IMR-90 (cell line): ENCODE measurements around the gene SUN5.

Experiments used
- BHLHE40 ChIP-seq: fragments of 150-350 bp; IDR thresholded peaks from 2 replicates; pipeline ENCODE4 v1.6.1; 2016; ENCODE audit warnings: mild to moderate bottlenecking, low read depth, low read length
- CHD1 ChIP-seq: IDR thresholded peaks from 2 replicates; pipeline ENCODE4 v1.6.1; 2012; ENCODE audit warnings: low read depth, low read length, improper control_type of control experiment
- CTCF ChIP-seq: conservative IDR thresholded peaks from 2 replicates; pipeline ENCODE4 v1.5.1; 2012; ENCODE audit warnings: mild to moderate bottlenecking, low read depth, low read length, improper control_type of control experiment
- MXI1 ChIP-seq: IDR thresholded peaks from 2 replicates; pipeline ENCODE4 v1.6.1; 2012; ENCODE audit warnings: low read depth, mild to moderate bottlenecking, low read length, moderate library complexity, borderline replicate concordance
- POLR2A ChIP-seq: IDR thresholded peaks from 2 replicates; pipeline ENCODE4 v1.6.1; 2012; ENCODE audit warnings: mild to moderate bottlenecking, low read depth, low read length
- RAD21 ChIP-seq: IDR thresholded peaks from 2 replicates; pipeline ENCODE4 v1.6.1; 2012; ENCODE audit warnings: low read length, improper control_type of control experiment
- RCOR1 ChIP-seq: IDR thresholded peaks from 2 replicates; pipeline ENCODE4 v1.6.1; 2012; ENCODE audit warnings: mild to moderate bottlenecking, low read length, improper control_type of control experiment; ENCODE audit not compliant: insufficient replicate concordance
- RFX5 ChIP-seq: IDR thresholded peaks from 2 replicates; pipeline ENCODE4 v1.8.0; 2012; ENCODE audit warnings: low read depth, mild to moderate bottlenecking, low read length, moderate library complexity
- USF2 ChIP-seq: fragments of 150-350 bp; IDR thresholded peaks from 2 replicates; pipeline ENCODE4 v1.6.1; 2017; ENCODE audit warnings: mild to moderate bottlenecking, antibody characterized with exemption, low read length, low read depth

GRCh38 chr20:32970115-32970972 is 33.9 kb downstream of the SUN5 start:
- TF ChIP-seq RCOR1 (no peak), MXI1 (no peak), POLR2A (no peak), CTCF (no peak), BHLHE40 (no peak), RAD21 (no peak), RFX5 (no peak), CHD1 (no peak), USF2 (no peak)
